ENCODE measurements around the gene CNOT8. TPM values are rescaled to one million over a fixed set of nuclear protein-coding genes. Genes with fewer than 3 reads are reported as not detected.

CNOT8 gene
- polyA plus RNA-seq, 1 of the 3 experiments (the other 2 are of a cell fraction) = 45.3 TPM

- Histone ChIP-seq H3K27ac (ENCODE audit: low read depth in 2 of 2, low read length in 1 of 2) (no peak overlapping the region), H2AFZ (ENCODE audit: low read depth) (no peak overlapping the region), H3K4me2 (no peak overlapping the region), H3K79me2 (ENCODE audit: insufficient read depth) (peaks cover 4% of the 10 kb centered on the region; the same call in 1 of the 2 replicates), H4K20me1 (ENCODE audit: insufficient read depth) (no peaks in the 10 kb centered on the region), H3K36me3 (replicated peaks in 1 of 2; ENCODE audit: control insufficient read depth in 1 of 2, insufficient read depth in 2 of 2, low read length in 1 of 2) (peaks cover 21 to 71% of the 10 kb centered on the region in 2 experiments), H3K4me3 (ENCODE audit: low read depth in 2 of 2, low read length in 1 of 2) (no peak overlapping the region), H3K9me3 (no peaks in the 10 kb centered on the region), H3K9me2 (no peaks in the 10 kb centered on the region), H3K9ac (no peak overlapping the region), H3K4me1 (ENCODE audit: control insufficient read depth in 1 of 2, insufficient read depth in 2 of 2, low read depth in 1 of 2, low read length in 1 of 2) (no peaks in the 10 kb centered on the region; a peak in 1 of 4 replicates), H3F3A (replicated peaks; ENCODE audit: insufficient read depth) (no peaks in the 10 kb centered on the region), H3K27me3 (ENCODE audit: insufficient read depth) (no peaks in the 10 kb centered on the region)
- 94% methylated on average over 2 of the region's 2 CpGs for WGBS (ENCODE audit: low lambda C conversion rate)
- CTCF ChIA-PET = interaction anchor here (1.3 to 1.8 kb wide), 2 partner anchors 11 to 169 kb away, joined by 6 to 11 read pairs; no protein-coding TSS in a partner anchor
- no peak for TF ChIP-seq MXI1 (IDR thresholded peaks at IDR 0.05; ENCODE audit: low read depth, low read length)
- TF ChIP-seq CHD2 (IDR thresholded peaks at IDR 0.05; ENCODE audit: low read length, partially characterized antibody) = no peak
- TF ChIP-seq TCF12 (IDR thresholded peaks at IDR 0.05) = no peak
- TF ChIP-seq ELF1 (IDR thresholded peaks at IDR 0.05) = no peak
- no peak for TF ChIP-seq FOXJ3 (CRISPR knock-in tag; IDR thresholded peaks at IDR 0.05)
- TF ChIP-seq FOXM1 (IDR thresholded peaks at IDR 0.05; ENCODE audit: low read depth) = no peak
- no peak for TF ChIP-seq MAX (IDR thresholded peaks at IDR 0.05; ENCODE audit: low read depth)
- no peak for TF ChIP-seq MEF2A (IDR thresholded peaks at IDR 0.05; ENCODE audit: borderline replicate concordance, low read depth)
- no peak for TF ChIP-seq ZBTB33 (IDR thresholded peaks at IDR 0.05; ENCODE audit: borderline replicate concordance, low read depth)
- TF ChIP-seq NFIC (IDR thresholded peaks at IDR 0.05; ENCODE audit: borderline replicate concordance) = no peak
- POLR2A ChIA-PET = no interaction called here
- no peak for DNase-seq
Observed at GRCh38 chr5:154818471-154819116, 39.8 kb upstream of the CNOT8 start.

- 86% methylated on average over 6 of the region's 7 CpGs for WGBS (ENCODE audit: low lambda C conversion rate)
- Histone ChIP-seq H3K79me2 (ENCODE audit: insufficient read depth) (peaks cover 4% of the 10 kb centered on the region; the same call in 1 of the 2 replicates), H2AFZ (ENCODE audit: low read depth) (no peak overlapping the region), H3K4me2 (no peak overlapping the region), H3K4me1 (ENCODE audit: control insufficient read depth in 1 of 2, insufficient read depth in 2 of 2, low read depth in 1 of 2, low read length in 1 of 2) (no peaks in the 10 kb centered on the region; a peak in 1 of 4 replicates), H3K9me2 (no peaks in the 10 kb centered on the region), H3K9ac (no peak overlapping the region), H3K27me3 (ENCODE audit: insufficient read depth) (no peaks in the 10 kb centered on the region), H3K36me3 (replicated peaks in 1 of 2; ENCODE audit: control insufficient read depth in 1 of 2, insufficient read depth in 2 of 2, low read length in 1 of 2) (peaks cover 16 to 66% of the 10 kb centered on the region in 2 experiments), H3K4me3 (ENCODE audit: low read depth in 2 of 2, low read length in 1 of 2) (no peak overlapping the region), H3F3A (replicated peaks; ENCODE audit: insufficient read depth) (no peaks in the 10 kb centered on the region), H3K27ac (ENCODE audit: low read depth in 2 of 2, low read length in 1 of 2) (no peak overlapping the region), H4K20me1 (ENCODE audit: insufficient read depth) (no peaks in the 10 kb centered on the region), H3K9me3 (no peaks in the 10 kb centered on the region)
- POLR2A ChIA-PET = interaction anchor here (0.6 kb wide), 1 partner anchor 19 kb away, joined by 4 read pairs; no protein-coding TSS in a partner anchor
- TF ChIP-seq NRF1 (IDR thresholded peaks at IDR 0.05; ENCODE audit: low read depth, low read length) = no peak
- TF ChIP-seq FOXJ3 (CRISPR knock-in tag; IDR thresholded peaks at IDR 0.05) = no peak
- TF ChIP-seq FOXM1 (IDR thresholded peaks at IDR 0.05; ENCODE audit: low read depth) = no peak
- no peak for TF ChIP-seq REST (IDR thresholded peaks at IDR 0.05; ENCODE audit: low read depth, low read length)
- CTCF ChIA-PET = interaction anchor here (0.7 to 1.8 kb wide), 3 partner anchors 10 to 170 kb away, joined by 3 to 11 read pairs (median 6); no protein-coding TSS in a partner anchor
- no peak for DNase-seq
Observed at GRCh38 chr5:154819546-154819945, 38.9 kb upstream of the CNOT8 start.
